Umbilical cord (tissue), 2 donors: ENCODE results near the gene ESR1. TPM values are rescaled to one million over a fixed set of nuclear protein-coding genes. Genes with fewer than 3 reads are reported as not detected.
"Not testable (repeated sequence)": the region's sequence is repeated elsewhere in the genome, so short reads cannot be mapped to it uniquely, and the experiment has no call there.

ENCODE experiments used
- DNase-seq: peaks from one replicate; pipeline ENCODE4 v3.0.0-alpha.2; 2015; ENCODE audit warnings: low spot score
- total RNA-seq: library from RNA; depleted of rRNA; stranded (reverse); fragments of >200 nt; gene quantifications from one replicate; pipeline ENCODE4 v1.2.3, GENCODE V29; 2014; ENCODE audit warnings: low replicate concordance; ENCODE audit not compliant: insufficient read depth

Gene ESR1
- total RNA-seq, 1 donor from 2014 or later = 8.2 TPM

DNA sequence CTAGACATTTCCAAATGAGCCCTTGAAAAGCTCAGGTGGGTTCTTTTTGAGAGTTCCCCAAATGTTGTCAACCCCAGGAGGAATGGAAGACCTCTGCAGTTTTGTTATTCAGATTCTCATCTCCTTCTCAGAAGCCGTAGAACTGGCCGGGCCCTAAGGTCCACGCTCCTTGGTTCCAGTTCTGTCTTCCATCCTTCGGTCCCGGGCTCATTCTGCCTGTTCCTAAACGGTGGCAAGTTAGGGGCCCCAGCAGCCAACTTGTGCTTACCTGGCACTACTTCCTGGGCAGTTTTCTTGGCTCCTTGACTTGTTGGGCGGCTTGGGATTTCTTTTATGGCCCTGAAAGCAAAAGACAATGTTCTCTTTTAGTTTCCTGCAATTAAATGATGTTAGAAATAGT is 6.4 kb downstream of the ESR1 start:
- no peak for DNase-seq

- DNase-seq = no peak
Measured at GRCh38 chr6:151814614-151815013, 7.1 kb downstream of the ESR1 start.

DNA sequence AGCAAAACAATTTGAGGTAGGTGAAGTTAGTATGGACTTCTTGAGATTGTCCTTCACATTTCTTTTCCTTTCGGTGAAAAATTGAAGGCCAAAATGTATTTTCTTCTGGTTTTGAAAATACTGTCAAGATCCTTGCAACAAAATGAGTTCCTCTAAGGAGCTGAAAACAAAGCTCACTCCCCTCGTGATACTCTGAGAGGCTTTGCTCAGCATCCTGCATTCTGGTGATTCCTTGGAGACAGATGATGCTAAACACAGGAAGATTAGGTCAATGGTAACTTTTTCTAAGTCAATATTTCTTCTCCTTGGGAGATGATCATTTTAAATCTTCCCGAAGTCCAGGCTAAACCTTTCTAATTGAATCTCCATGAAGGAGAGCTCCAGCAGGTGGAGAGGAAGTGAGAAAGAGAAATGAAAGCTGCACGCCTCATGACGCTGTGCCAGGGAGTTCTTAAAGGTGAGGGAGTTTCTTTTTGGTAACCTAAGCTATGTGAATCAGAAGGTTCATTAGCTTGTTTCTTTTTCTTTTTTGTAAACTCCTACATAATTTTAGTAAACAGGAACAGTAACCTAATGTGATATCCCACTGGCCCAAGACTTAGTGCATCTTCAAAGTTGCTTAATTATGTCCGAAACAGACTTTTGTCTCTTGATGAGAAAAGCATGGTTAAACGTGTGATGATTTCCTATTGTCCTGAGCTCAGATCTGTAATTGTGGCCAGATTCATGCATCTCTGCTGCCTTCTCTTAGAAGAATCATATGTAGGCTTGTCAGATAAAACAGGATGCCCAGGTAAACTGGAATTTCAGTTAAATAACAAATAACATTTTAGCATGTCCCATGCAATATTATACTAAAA is 15.0 kb downstream of the ESR1 start:
- no peak for DNase-seq

DNA sequence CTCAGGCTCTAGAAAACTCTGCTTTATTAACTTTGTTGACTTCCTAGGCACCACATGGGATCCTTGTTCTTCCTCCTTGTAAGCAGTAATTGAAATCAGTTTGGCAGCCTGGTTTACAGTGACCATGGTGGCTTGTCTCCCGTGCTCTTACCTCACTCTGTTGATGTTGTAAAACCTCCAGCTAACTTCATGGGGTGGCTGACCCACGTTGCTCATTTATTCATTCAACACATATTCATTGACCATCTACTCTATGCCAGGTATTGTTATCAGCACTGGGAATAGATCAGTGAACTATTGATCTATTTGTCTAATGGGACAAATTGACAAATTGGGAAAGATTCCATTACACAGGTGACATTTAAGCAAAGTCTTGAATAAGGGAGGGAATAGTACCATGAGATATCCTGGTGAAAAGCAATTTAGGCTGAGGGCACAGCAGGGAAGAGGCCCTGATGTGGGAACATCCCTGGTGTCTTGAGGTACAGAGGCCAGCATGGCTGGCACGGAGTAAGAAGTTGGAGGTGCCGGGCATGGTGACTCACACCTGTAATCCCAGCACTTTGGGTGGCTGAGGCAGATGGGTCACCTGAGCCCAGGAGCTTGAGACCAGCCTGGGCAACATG is 19.1 kb downstream of the ESR1 start:
- DNase-seq = no peak

GRCh38 chr6:151832710-151833109 is 25.2 kb downstream of the ESR1 start:
- DNase-seq = no peak

DNA sequence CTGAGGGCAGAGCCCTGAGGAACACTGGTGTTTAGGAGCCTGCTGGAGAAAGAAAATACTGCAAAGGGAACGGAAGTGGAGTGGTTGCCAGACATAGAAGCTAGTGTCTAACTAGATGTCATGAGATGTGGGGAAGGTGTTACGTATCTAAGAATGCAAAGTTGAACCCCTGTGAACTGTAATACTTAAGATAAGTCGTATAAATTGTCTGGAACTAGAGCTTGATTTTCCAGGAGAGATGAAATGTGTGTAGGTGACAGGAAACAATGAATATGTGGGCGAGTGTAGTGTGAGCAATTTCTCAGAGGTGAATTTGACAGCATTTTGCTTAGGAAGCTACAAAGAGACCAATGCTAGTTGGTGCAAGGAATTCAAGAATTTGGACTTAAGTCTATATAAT is 27.9 kb downstream of the ESR1 start:
- no peak for DNase-seq

DNA sequence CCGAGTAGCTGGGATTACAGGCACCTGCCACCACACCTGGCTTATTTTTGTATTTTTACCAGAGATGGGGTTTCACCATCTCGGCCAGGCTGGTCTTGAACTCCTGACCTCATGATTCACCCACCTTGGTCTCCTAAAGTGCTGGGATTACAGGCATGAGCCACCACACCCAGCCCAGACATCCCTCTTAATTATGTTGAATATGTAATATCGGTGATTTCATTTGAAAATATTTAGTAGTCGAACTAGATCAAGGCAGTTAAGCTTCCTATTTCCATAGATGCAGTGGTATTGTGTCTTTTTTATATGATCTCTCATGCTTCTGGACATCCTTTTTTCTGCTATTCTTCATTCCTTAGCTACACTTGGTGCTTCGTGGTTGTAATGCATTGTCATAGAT is 29.7 kb downstream of the ESR1 start:
- no peak for DNase-seq

- no peak for DNase-seq
Measured at GRCh38 chr6:151842816-151843215, 35.3 kb downstream of the ESR1 start.

DNA sequence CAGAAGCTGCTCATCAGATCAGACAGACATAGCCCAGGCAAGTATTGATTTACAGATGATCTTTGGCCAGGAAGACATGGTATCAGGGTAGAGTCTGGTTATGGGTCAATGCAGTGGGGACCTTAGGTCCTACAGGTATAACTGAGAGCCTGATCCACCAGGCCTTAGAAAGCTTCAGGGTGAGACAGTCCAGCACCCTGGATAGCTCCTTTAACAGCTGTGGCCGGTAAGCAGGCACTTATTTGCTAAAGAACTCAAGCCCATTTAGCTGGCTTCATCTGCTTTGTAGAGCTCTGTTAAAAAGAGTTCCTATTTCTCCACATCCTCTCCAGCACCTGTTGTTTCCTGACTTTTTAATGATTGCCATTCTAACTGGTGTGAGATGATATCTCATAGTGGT is 39.6 kb downstream of the ESR1 start:
- DNase-seq = peak; percentile 10

DNA sequence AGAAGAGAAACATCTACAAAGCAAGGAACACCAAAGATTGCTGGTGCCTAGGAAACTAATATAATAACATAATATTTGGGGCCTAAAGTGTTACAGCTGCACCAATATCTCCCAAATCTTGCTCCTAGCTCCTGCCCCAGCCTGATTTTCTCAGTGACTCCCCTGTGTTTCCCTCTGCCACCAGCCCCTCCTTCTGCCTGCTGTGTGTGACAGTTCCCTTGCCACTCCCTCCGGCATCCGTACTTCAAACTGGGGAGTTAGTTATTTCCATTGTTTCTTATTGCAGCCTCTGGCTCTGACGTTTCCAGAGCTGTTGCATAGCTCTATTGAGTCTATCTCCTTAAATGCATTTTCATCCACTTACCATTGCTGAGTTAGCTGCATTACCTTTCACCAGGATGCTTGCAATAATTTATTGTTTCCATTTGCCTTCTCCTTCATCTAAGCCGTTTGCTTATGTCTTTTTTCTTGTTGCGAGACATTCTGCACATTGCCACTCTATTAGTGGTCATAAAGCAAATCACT is 43.1 kb downstream of the ESR1 start:
- no peak for DNase-seq

- no peak for DNase-seq
Measured at GRCh38 chr6:151858294-151858693, 50.8 kb downstream of the ESR1 start.

- no peak for DNase-seq
Measured at GRCh38 chr6:151862461-151862860, 55.0 kb downstream of the ESR1 start.

GRCh38 chr6:151867361-151867869 is 59.9 kb downstream of the ESR1 start:
- not testable (repeated sequence) for DNase-seq

DNA sequence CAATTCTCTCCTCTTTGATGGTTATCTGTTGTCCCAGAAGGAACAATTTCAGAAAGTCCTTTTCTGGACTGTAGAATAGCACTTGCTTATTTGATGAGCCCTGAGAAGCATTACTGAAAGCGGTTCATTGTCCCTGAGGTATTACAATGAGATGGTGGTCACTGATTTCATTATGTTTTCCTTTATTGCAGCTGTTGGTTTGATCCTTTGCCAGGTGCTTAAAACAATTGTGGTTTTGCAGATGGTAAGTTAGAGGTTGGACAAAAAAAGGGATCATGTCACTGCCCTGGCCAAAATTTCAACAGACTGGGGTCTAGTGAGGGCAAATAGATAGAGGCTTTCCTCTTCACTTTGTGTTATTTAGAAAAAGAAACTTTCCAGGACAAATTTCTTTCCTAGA is 61.9 kb downstream of the ESR1 start:
- DNase-seq = no peak

DNA sequence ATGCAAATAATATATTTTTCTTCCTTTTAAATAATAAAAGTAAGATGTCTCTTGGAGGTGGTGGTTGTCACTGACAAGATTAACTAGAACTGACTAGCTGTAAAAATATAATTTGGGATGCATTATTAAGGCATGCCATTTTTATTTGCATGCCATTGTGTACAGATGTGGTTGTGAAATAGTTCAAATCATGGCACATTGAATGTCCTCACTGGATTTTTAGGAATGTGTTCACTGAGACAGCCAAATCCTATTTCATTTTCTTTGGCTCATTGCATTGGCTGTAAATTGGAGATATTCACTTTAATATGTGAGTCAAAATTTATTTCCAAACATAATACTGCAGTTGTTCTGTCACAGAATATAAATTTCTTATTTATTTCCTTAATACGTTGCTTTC is 62.3 kb downstream of the ESR1 start:
- DNase-seq = no peak

DNA sequence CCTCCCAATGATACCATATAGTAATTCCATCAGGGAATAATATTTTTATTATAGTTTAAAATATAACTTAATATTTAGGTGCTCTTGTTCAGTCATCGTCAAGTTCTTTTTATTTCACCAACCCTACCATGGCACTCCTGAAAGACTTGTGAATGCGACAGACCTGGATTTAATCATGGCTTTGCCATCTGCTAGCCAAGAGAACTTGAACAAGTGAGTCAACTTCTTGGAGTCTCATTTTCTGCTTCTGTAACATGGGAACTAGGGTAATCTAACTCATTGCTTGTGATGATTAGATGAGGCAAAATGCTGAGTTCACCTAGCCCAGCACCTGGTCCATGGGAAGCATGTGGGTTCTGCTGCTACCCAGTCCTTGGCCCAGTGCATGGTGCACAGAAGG is 62.9 kb downstream of the ESR1 start:
- no peak for DNase-seq

- no peak for DNase-seq
Measured at GRCh38 chr6:151875524-151875923, 68.0 kb downstream of the ESR1 start.

DNA sequence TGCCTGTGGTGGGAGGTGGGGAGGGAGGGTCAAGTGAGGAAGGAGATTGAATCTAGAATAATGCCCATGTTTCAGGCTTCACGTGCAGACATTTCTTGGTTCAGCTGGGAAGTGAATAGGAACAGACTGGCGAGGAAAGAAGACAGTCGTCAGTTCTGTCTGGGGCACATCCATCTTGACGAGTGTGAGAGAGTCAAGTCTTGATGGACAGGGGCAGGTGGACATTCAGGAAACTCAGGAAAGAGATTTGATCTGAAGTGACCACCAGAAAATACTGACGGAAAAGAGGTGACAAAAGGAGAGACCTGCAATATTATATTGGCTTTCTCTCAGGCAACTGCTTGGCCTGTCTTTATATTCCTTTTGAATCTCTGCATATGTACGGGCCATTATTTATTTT is 68.6 kb downstream of the ESR1 start:
- no peak for DNase-seq

DNA sequence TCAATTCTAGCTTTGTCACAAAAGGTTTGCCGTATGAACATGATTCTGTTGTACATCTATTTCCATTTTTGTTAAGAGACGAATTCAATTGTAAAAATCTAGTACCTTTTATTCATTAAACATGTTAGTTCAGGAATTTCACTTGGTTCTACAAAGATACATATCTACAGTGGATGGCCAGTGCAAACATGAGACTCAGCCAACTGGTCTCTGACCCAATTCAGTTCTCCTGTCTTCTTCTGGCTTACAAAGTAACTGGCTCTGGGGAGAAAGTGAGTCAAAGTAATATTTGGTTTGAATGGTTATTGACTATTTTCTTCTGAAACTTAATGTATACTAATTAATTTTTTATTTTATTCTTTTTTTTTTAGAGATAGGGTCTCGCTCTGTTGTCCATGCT is 70.0 kb downstream of the ESR1 start:
- DNase-seq = no peak

DNA sequence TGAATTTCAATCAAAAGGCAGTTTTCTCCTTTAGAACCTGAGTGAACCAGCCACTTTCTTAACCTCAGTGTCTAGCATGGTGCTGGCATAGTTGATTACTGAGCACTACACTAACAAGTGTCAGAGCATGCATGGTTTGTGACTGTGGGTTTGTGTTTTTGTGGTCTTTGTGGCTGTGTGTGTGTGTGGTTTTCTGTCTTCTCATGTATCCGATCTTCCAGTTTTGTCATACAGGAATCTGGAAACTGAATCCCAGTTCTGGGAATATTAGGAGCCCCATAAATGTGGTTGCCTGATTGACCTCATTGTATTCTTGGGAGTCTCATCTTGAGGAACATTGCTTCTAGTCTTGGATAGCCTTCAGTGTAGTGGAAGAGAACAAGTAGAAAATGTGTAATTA is 73.7 kb downstream of the ESR1 start:
- DNase-seq = no peak

- DNase-seq = no peak
Measured at GRCh38 chr6:151882206-151882605, 74.7 kb downstream of the ESR1 start.

DNA sequence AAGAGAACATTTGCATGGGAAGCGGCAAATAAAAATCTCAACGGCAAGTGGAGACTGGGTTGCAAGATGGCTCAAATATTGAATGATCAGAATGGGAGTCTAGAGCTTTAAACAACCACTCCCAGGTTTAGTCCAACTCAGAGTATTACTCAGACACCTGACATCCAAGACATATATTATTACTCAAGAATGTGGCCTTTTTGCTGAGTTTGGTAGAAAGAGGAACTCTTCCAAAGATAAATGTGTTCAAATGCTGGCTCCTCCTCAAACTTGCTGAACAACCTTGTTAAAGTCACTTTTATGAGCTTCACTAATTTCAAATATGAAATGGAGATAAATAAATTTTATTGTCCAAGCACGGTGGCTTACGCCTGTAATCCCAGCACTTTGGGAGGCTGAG is 77.8 kb downstream of the ESR1 start:
- no peak for DNase-seq

DNA sequence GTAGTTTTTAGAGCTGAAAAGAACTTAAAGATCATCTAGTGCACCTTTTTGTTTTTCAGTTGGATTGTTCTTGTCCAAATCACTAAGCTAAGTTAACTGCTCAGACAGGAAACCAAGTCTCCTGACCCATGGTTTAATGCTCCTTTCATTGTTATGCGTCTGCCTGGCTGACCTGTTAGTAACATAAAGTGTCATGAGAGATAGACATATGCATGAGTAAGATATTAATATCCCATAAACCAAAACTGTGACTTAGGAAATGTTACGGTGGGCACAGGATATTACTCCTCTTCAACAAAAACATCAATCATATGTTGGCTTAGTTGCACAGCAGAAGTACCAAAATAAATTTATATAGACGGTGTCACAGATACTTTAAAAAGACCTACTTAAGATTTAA is 84.0 kb downstream of the ESR1 start:
- no peak for DNase-seq
